Fibroblast of mammary gland (primary cell): ENCODE results near the gene ZHX3.

ENCODE experiments used
- DNase-seq: peaks from one replicate; pipeline ENCODE4 v3.0.0-alpha.2; 2010; ENCODE audit warnings: low read depth
- H3K4me3 ChIP-seq: 2 replicates; pipeline ENCODE4 v1.5.1; 2011; ENCODE audit warnings: low read depth, mild to moderate bottlenecking, low read length, moderate library complexity; ENCODE audit not compliant: control insufficient read depth
- TF ChIP-seq, protein P1 (sequence below): conservative IDR thresholded peaks from 2 replicates; pipeline ENCODE4 v1.5.1; 2011; ENCODE audit warnings: low read depth, low read length, inconsistent platforms; ENCODE audit not compliant: control insufficient read depth, insufficient read depth

ZHX3 gene

DNA sequence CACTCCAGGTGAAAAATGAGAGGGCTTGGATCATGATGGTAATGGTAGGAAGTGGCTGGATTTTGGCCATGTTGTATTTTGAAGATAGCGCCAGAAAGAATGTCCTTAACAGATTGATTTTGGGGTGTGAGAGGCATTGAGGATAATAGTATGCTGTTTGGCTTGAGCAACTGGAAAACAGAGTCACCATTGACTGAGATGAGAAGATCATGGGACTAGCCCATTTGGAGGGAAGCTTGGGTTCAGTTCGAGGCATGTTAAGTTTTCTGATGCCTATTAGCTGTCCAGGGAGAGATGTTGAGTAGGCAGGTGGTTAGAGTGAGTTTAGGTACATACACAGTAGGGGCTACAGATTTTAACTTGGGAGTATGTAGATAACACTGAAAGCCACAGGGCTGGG lies 156.8 kb downstream of the ZHX3 start:
- TF ChIP-seq, protein P1, sequence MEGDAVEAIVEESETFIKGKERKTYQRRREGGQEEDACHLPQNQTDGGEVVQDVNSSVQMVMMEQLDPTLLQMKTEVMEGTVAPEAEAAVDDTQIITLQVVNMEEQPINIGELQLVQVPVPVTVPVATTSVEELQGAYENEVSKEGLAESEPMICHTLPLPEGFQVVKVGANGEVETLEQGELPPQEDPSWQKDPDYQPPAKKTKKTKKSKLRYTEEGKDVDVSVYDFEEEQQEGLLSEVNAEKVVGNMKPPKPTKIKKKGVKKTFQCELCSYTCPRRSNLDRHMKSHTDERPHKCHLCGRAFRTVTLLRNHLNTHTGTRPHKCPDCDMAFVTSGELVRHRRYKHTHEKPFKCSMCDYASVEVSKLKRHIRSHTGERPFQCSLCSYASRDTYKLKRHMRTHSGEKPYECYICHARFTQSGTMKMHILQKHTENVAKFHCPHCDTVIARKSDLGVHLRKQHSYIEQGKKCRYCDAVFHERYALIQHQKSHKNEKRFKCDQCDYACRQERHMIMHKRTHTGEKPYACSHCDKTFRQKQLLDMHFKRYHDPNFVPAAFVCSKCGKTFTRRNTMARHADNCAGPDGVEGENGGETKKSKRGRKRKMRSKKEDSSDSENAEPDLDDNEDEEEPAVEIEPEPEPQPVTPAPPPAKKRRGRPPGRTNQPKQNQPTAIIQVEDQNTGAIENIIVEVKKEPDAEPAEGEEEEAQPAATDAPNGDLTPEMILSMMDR = no peak
- no peak overlapping the region for H3K4me3 ChIP-seq
- no peak for DNase-seq

DNA sequence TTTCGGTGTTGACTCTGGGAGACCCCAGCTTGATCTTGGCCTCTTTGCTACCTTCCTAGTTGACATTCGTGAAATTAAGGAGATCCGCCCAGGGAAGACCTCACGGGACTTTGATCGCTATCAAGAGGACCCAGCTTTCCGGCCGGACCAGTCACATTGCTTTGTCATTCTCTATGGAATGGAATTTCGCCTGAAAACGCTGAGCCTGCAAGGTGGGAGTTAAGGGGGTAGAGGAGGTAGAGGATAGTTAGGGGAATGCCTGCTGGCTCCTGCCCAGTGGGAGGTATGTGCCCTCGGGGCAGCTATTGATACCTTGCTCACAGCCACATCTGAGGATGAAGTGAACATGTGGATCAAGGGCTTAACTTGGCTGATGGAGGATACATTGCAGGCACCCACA lies 158.0 kb downstream of the ZHX3 start:
- TF ChIP-seq, protein P1 = no peak
- no peak for DNase-seq
- no peak overlapping the region for H3K4me3 ChIP-seq

DNA sequence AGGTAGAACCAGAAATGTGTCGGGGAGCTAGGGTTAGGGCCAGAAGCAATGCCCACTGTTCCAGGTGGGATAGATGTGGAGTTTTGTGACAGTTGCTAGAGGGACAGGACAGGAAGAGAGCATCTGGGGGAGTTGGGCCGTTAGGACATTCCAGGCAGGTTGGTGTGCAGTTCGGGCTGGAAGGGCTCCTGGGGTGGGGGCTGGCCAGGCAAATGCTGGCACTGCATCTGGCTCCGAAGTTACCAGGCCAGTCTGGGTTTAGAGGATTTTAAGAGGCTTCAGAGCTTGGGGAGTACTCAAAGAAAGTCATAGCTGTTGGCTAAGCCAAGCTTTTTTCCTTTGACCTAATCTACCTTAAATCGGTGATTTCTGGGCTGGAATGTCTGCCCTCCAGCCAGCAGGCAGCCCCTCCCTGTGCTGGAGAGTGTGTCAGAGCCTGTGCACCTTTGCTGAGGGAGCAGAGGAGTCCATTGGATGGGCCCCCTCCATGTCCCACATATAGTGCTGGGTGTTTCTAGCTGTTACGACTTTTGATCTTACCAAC lies 159.4 kb downstream of the ZHX3 start:
- H3K4me3 ChIP-seq = no peak overlapping the region

DNA sequence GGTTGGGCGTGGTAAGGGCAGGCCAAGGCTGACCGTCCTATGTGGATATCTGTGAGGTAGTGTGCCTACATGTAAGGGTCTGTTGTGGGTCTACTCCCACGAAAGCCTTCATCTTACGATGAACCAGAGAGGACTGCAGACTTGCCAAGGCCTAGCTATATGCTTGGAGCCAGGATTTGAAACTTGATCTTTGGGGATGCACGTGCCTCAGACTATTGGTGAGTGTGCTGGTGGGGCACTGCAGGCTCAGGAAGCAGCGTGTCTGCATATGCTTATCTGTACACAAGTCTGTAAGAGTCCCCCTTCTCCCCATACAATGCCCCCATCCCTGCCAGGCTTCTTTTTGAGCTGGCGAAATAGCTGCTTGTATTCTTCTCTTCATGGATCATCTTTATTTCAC lies 162.3 kb downstream of the ZHX3 start:
- no peak overlapping the region for H3K4me3 ChIP-seq
- DNase-seq = no peak
- TF ChIP-seq, protein P1 = no peak

More for the DNA sequence above, 159.4 kb downstream of the ZHX3 start:
- TF ChIP-seq, protein P1 = no peak
- DNase-seq = no peak

DNA sequence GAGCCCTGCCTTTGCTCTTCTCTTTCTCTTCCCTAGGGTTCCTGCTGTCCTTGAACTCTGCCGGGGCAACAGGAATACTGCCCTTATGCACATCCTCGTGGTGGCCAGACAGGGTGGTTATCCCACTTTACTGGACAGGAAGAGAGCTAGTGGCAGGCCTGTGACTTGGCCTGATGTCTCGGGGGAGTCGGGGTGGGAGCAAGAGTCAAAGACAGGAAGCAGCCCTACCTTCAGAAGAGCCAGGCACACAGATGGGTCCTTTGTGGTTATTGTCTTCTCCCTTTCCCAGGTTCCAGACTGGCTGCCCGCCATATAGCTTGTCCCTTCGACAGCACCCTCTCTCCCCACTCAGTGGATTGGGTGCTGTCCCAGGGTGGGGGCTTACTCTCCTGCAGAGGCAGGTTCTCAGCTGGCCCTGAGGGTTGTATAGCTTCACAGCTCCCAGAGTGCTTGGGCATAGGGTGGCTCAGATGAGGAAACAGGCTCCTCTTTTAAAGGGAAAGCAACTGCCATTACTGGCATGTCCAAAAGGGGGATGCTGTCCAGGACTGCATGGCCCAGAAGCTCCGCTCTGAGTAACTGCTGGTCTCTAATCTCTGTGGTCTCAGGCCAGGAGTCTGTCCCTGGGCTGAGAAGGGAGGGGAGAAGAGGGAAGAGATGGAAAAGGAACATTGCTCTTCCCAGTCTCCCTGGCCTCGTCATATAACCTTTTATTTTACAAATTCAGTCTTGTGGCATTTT lies 162.9 kb downstream of the ZHX3 start:
- TF ChIP-seq, protein P1 = no peak
- H3K4me3 ChIP-seq = no peak overlapping the region
- DNase-seq = no peak

DNA sequence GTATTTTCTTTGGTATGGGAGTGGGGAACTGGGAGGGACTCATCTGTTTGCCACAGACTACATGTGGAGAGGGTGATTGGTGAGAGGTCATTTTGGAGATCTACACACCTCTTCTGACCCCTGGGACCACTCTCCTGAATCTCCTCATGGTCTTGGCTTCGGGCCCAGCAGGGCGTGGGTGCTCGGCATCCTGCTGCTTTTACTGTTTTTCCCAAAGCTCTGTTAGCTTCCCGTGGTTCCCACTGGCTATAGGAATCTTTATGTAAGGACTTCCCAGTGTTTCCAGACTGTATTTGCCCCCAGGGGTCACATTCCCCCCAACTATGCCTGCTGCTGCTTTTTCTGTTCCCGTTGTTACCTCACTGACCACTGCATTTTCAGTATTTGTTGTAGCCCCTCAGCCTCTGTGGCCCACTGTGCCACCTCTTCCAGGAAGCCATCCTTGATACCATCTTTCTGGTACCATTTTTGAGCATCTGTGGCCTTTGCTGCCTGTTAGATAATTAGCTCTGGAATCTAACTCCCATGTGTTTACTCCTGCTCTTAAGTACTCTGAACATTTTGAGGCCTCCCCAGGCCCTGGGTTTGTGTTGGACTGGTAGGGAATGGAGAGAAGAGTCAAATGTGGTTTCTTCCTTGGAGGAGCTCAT lies 165.3 kb downstream of the ZHX3 start:
- peak; percentile 19 for DNase-seq
- no peak overlapping the region for H3K4me3 ChIP-seq
- TF ChIP-seq, protein P1 = no peak
